K562 (cell line): ENCODE data around the gene DEPDC1B. TPM values are rescaled to one million over a fixed set of nuclear protein-coding genes. Genes with fewer than 3 reads are reported as not detected.

Experiments used
- ATAC-seq: fragments of 200-7000 bp; cut with Tn5 transposase; 3 replicates; pipeline ENCODE4 v1.9.1; 2020; ENCODE audit warnings: moderate library complexity
- BruUV-seq: library from RNA; stranded (reverse); fragments of 400-500 nt; replicated peaks from 2 replicates; lab custom pipeline; 2021; lab: Mats Ljungman, UMichigan
- CTCF ChIA-PET: fragments of 300-600 bp; formaldehyde crosslinking; extraction: SDS; loops from one replicate; lab custom pipeline; 2021; ENCODE audit warnings: low intra/inter-chr PET ratio; lab: Yijun Ruan, JAX
- POLR2A ChIA-PET: fragments of 300-600, 350-650 bp; sonication (Branson Sonifier 250); formaldehyde crosslinking; extraction: SDS; loops from one replicate; lab custom pipeline; 2021; ENCODE audit warnings: antibody characterized with exemption, inconsistent platforms; lab: Yijun Ruan, JAX
- DNase-seq, 4 experiments: peaks; one replicate each; pipeline versions ENCODE4 v3.0.0 to v3.0.0-alpha.2; 2011 to 2018; ENCODE audit warnings: low spot score in 3 of 4, mixed read lengths in 3 of 4; ENCODE audit errors: extremely low read depth in 1 of 4
- FAIRE-seq: peaks from 2 replicates; lab custom pipeline; 2011; peaks lifted over from hg19 to GRCh38; lab: Jason Lieb, UNC
- H2AFZ ChIP-seq: 2 replicates; pipeline ENCODE4 v1.6.0; 2011; ENCODE audit warnings: low read depth, low read length, control low read depth, inconsistent platforms
- H3K27ac ChIP-seq: fragments of 200-600 bp; 3 replicates; pipeline ENCODE4 v1.8.0; 2011; ENCODE audit warnings: low read depth, mild to moderate bottlenecking, control low read depth, inconsistent platforms, low read length, moderate library complexity, mixed read lengths; ENCODE audit errors: extremely low read depth
- H3K27me3 ChIP-seq, 2 experiments: fragments of 300-600 bp in 1 of 2; 2 replicates in 1 of 2; 3 replicates in 1 of 2; pipeline versions ENCODE4 v1.6.0 to v1.8.0; 2011; ENCODE audit warnings: inconsistent platforms in 2 of 2, low read length in 2 of 2, mild to moderate bottlenecking in 1 of 2, mixed read lengths in 1 of 2, moderate library complexity in 1 of 2; ENCODE audit not compliant: control insufficient read depth in 2 of 2, insufficient read depth in 2 of 2
- H3K36me3 ChIP-seq: fragments of 300-600 bp; 3 replicates; pipeline ENCODE4 v1.8.0; 2011; ENCODE audit warnings: mild to moderate bottlenecking, low read length, inconsistent platforms; ENCODE audit not compliant: control insufficient read depth, insufficient read depth
- H3K4me1 ChIP-seq, 2 experiments: fragments of 200-600 bp in 1 of 2; replicated peaks in 1 of 2; 2 replicates in 1 of 2; 3 replicates in 1 of 2; pipeline versions ENCODE4 v1.5.1 to v1.8.0; 2011; ENCODE audit warnings: inconsistent platforms in 2 of 2, low read length in 2 of 2, mild to moderate bottlenecking in 1 of 2, mixed read lengths in 1 of 2, moderate library complexity in 1 of 2; ENCODE audit not compliant: control insufficient read depth in 2 of 2, insufficient read depth in 2 of 2
- H3K4me2 ChIP-seq: 2 replicates; pipeline ENCODE4 v1.6.1; 2011; ENCODE audit warnings: low read length, control low read depth, inconsistent platforms, mixed read lengths; ENCODE audit not compliant: insufficient read depth
- H3K4me3 ChIP-seq: fragments of 200-600 bp; sonication (generic), shearing (Covaris generic); 2 replicates; pipeline ENCODE4 v1.5.1; 2016; ENCODE audit warnings: control low read depth, inconsistent platforms
- H3K79me2 ChIP-seq: fragments of 200-600 bp; 3 replicates; pipeline ENCODE4 v1.8.0; 2011; ENCODE audit warnings: low read length, inconsistent platforms; ENCODE audit not compliant: control insufficient read depth, insufficient read depth
- H3K9ac ChIP-seq, 2 experiments: 2 replicates each; pipeline versions ENCODE4 v1.6.0 to v1.6.1; 2011; ENCODE audit warnings: low read depth in 2 of 2, low read length in 2 of 2, control low read depth in 1 of 2, inconsistent platforms in 1 of 2, mild to moderate bottlenecking in 1 of 2, mixed read lengths in 1 of 2; ENCODE audit not compliant: insufficient read depth in 1 of 2
- H3K9me1 ChIP-seq: one replicate; pipeline ENCODE4 v1.6.0; 2011; ENCODE audit warnings: inconsistent platforms, mild to moderate bottlenecking, low read length, moderate library complexity; ENCODE audit not compliant: control insufficient read depth, insufficient read depth
- H3K9me3 ChIP-seq: replicated peaks from 2 replicates; pipeline ENCODE4 v1.5.1; 2011; ENCODE audit warnings: low read depth, low read length, inconsistent platforms; ENCODE audit not compliant: control insufficient read depth, insufficient read depth
- H4K20me1 ChIP-seq: replicated peaks from 2 replicates; pipeline ENCODE4 v1.6.1; 2011; ENCODE audit warnings: low read length, inconsistent platforms, mixed read lengths; ENCODE audit not compliant: control insufficient read depth, insufficient read depth
- CEBPB ChIP-seq: fragments of 450-650 bp; IDR thresholded peaks from 2 replicates; pipeline ENCODE4 v1.6.1; 2016; ENCODE audit warnings: missing genetic modification characterization, missing compliant biosample characterization
- CXXC5 ChIP-seq: fragments of 250-450 bp; sonication (Bioruptor Pico); IDR thresholded peaks from 2 replicates; pipeline ENCODE4 v1.8.0; 2022; ENCODE audit warnings: inconsistent platforms, mild to moderate bottlenecking, moderate library complexity
- EWSR1 ChIP-seq: fragments of 450-650 bp; IDR thresholded peaks from 2 replicates; pipeline ENCODE4 v1.6.1; 2018; ENCODE audit warnings: borderline replicate concordance, mild to moderate bottlenecking, low read depth, moderate library complexity; ENCODE audit not compliant: partially characterized antibody
- FOSL1 ChIP-seq: fragments of 200-800 bp; sonication (Bioruptor generic); conservative IDR thresholded peaks from 2 replicates; pipeline ENCODE4 v1.6.1; 2016; ENCODE audit warnings: missing genetic modification characterization, missing compliant biosample characterization
- PKNOX1 ChIP-seq: fragments of 450-650 bp; IDR thresholded peaks from 2 replicates; pipeline ENCODE4 v1.6.1; 2016
- TFAM ChIP-seq: fragments of 250-450 bp; sonication (Bioruptor Pico); conservative IDR thresholded peaks from 2 replicates; pipeline ENCODE4 v1.5.0; 2021; ENCODE audit warnings: mild to moderate bottlenecking, moderate library complexity
- USF1 ChIP-seq: sonication (generic); formaldehyde crosslinking; IDR thresholded peaks from 2 replicates; pipeline ENCODE4 v1.9.0; 2022; ENCODE audit warnings: mild to moderate bottlenecking, missing genetic modification reagents
- ZEB2 ChIP-seq: fragments of 450-650 bp; IDR thresholded peaks from 2 replicates; pipeline ENCODE4 v1.6.1; 2016
- ZNF134 ChIP-seq: fragments of 250-450 bp; sonication (Bioruptor Pico); conservative IDR thresholded peaks from 2 replicates; pipeline ENCODE4 v1.4.0; 2020
- ZNF3 ChIP-seq: fragments of 250-450 bp; sonication (Bioruptor Pico); IDR thresholded peaks from 2 replicates; pipeline ENCODE4 v1.5.0; 2021; ENCODE audit warnings: mild to moderate bottlenecking, moderate library complexity
- ZSCAN29 ChIP-seq: fragments of 450-650 bp; IDR thresholded peaks from 2 replicates; pipeline ENCODE4 v1.6.1; 2017
- WGBS: fragments of 100-300 bp; shearing (Covaris generic); methylation state at CpG from one replicate; pipeline ENCODE4 v1.1.6; 2016; ENCODE audit warnings: low coverage, mixed read lengths; ENCODE audit not compliant: insufficient coverage; ENCODE audit errors: missing lambda C conversion rate; 5-methylcytosine and 5-hydroxymethylcytosine counted together
- in situ Hi-C: fragments of 300-500 bp; cut with MboI; formaldehyde crosslinking; loops from 4 replicates; pipeline ENCODE4 v1.15.0; 2018; ENCODE audit warnings: inconsistent platforms, mixed read lengths
- intact Hi-C: fragments of 100-400 bp; cut with micrococcal nuclease; formaldehyde crosslinking; loops from 2 replicates; pipeline ENCODE4 v1.14.2; 2022
- polyA plus RNA-seq, 8 experiments: library from polyadenylated mRNA; depleted of rRNA in 4 of 8; stranded (reverse) in 5 of 8; unstranded in 3 of 8; fragments of >200 nt; fragmentation: Nextera tagmentation in 2 of 8; fragmentation: Illumina TruSeq in 1 of 8; extraction: Ambion mirVana in 2 of 8; extraction: Trizol in 1 of 8; gene quantifications; 2 replicates each; pipeline versions ENCODE4 v1.2.1 to v1.2.3, GENCODE V29; 2011 to 2014; ENCODE audit warnings: inconsistent platforms in 1 of 8, missing spikeins in 1 of 8
- total RNA-seq, 7 experiments: library from RNA; depleted of rRNA in 6 of 7; stranded (reverse); fragments of >200 nt in 6 of 7; fragmentation: Illumina TruSeq in 2 of 7; extraction: Trizol in 2 of 7; gene quantifications; 2 replicates each; pipeline versions ENCODE4 v1.2.1 to v1.2.3, GENCODE V29; 2011 to 2021; ENCODE audit warnings: low replicate concordance in 1 of 7
- TF ChIP-seq, protein P1 (sequence below): sonication (generic); formaldehyde crosslinking; IDR thresholded peaks from 2 replicates; pipeline ENCODE4 v1.8.0; 2023; ENCODE audit warnings: mild to moderate bottlenecking, missing genetic modification reagents

DEPDC1B gene
- total and polyA plus RNA-seq, 9 of the 15 experiments (the other 6 are each of a cell fraction or from before 2014, with no cell fraction given), result 36.0 to 67.2 (median 44.5) TPM

GRCh38 chr5:60705144-60705543, 5.2 kb upstream of the DEPDC1B start:
- Histone ChIP-seq H4K20me1 (no peaks in the 10 kb centered on the region), H3K36me3 (no peaks in the 10 kb centered on the region), H3K27me3 (no peaks in the 10 kb centered on the region), H3K27ac (no peak overlapping the region), H3K9me3 (no peaks in the 10 kb centered on the region), H3K4me1 (peaks cover 0 to 14% of the 10 kb centered on the region in 2 experiments; a peak in 3 of 5 replicates), H3K4me2 (no peak overlapping the region), H3K9ac (no peak overlapping the region), H2AFZ (no peak overlapping the region), H3K4me3 (no peak overlapping the region), H3K79me2 (no peaks in the 10 kb centered on the region; the same call in 2 of the 3 replicates), H3K9me1 (no peaks in the 10 kb centered on the region)
- ChIA-PET POLR2A (no interaction called here), CTCF (no interaction called here)
- ATAC-seq (no peak), DNase-seq (no peak), FAIRE-seq (no peak)
- intact Hi-C loops (no loop called here), in situ Hi-C loops (no loop called here)
- TF ChIP-seq TFAM (CRISPR knock-in tag) (no peak), PKNOX1 (no peak), ZNF134 (peak; percentile 90)
- no TSS peak for BruUV-seq

DNA sequence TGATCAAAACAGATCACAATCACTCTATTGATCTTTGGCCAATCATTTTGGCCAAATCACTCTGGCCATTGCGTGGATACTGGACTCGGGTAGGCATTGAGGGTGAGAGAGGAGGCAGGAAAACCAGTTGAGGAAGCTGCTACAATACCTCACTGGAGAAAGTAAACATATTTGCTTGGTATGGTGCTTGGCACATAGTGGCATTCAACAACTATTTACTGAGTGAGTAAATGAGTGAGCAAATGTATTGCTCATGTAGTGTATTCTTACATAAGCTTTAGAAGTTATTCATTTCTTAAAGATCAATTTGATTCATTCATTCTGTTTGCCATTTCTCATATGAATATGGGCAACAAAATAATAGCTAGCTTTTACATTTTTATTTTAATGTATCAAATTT, 4.0 kb upstream of the DEPDC1B start:
- H3K4me3 ChIP-seq, result no peak overlapping the region
- BruUV-seq, result no TSS peak
- H3K27me3 ChIP-seq, result no peaks in the 10 kb centered on the region
- H4K20me1 ChIP-seq, result no peaks in the 10 kb centered on the region
- H3K4me2 ChIP-seq, result no peak overlapping the region
- WGBS, result 11% methylated on average over 2 of the region's 2 CpGs
- no peak for DNase-seq
- FAIRE-seq, result no peak
- H3K79me2 ChIP-seq, result peaks cover 9% of the 10 kb centered on the region
- no peaks in the 10 kb centered on the region for H3K9me1 ChIP-seq
- H2AFZ ChIP-seq, result no peak overlapping the region
- peaks cover 0 to 14% of the 10 kb centered on the region in 2 experiments; a peak in 2 of 5 replicates for H3K4me1 ChIP-seq
- intact Hi-C loops (loop anchor here (5.0 kb wide), 1 partner anchor 138 kb away; the partner anchor contains the start of gene ELOVL7), in situ Hi-C loops (no loop called here)
- CTCF ChIA-PET, result no interaction called here
- POLR2A ChIA-PET, result interaction anchor here (0.6 kb wide), 1 partner anchor 20 kb away, joined by 3 read pairs; no protein-coding TSS in a partner anchor
- H3K9ac ChIP-seq, result no peak overlapping the region
- H3K36me3 ChIP-seq, result no peaks in the 10 kb centered on the region
- ATAC-seq, result no peak
- H3K27ac ChIP-seq, result no peak overlapping the region
- H3K9me3 ChIP-seq, result no peaks in the 10 kb centered on the region
- no peak for TF ChIP-seq USF1 (CRISPR knock-in tag)
- TF ChIP-seq EWSR1, result no peak
- TF ChIP-seq FOSL1 (tag), result no peak
- TF ChIP-seq, protein P1, sequence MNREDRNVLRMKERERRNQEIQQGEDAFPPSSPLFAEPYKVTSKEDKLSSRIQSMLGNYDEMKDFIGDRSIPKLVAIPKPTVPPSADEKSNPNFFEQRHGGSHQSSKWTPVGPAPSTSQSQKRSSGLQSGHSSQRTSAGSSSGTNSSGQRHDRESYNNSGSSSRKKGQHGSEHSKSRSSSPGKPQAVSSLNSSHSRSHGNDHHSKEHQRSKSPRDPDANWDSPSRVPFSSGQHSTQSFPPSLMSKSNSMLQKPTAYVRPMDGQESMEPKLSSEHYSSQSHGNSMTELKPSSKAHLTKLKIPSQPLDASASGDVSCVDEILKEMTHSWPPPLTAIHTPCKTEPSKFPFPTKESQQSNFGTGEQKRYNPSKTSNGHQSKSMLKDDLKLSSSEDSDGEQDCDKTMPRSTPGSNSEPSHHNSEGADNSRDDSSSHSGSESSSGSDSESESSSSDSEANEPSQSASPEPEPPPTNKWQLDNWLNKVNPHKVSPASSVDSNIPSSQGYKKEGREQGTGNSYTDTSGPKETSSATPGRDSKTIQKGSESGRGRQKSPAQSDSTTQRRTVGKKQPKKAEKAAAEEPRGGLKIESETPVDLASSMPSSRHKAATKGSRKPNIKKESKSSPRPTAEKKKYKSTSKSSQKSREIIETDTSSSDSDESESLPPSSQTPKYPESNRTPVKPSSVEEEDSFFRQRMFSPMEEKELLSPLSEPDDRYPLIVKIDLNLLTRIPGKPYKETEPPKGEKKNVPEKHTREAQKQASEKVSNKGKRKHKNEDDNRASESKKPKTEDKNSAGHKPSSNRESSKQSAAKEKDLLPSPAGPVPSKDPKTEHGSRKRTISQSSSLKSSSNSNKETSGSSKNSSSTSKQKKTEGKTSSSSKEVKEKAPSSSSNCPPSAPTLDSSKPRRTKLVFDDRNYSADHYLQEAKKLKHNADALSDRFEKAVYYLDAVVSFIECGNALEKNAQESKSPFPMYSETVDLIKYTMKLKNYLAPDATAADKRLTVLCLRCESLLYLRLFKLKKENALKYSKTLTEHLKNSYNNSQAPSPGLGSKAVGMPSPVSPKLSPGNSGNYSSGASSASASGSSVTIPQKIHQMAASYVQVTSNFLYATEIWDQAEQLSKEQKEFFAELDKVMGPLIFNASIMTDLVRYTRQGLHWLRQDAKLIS (CRISPR knock-in tag), result no peak
- TF ChIP-seq ZNF3 (CRISPR knock-in tag), result no peak
- TF ChIP-seq ZEB2, result no peak
- TF ChIP-seq CEBPB (tag), result no peak
- TF ChIP-seq CXXC5 (CRISPR knock-in tag), result no peak
- TF ChIP-seq ZSCAN29, result no peak
